ENCODE data around the gene EDNRB. TPM values are rescaled to one million over a fixed set of nuclear protein-coding genes. Genes with fewer than 3 reads are reported as not detected.
"Not testable (repeated sequence)": the region's sequence is repeated elsewhere in the genome, so short reads cannot be mapped to it uniquely, and the experiment has no call there.

Gene EDNRB
- total RNA-seq, 1 donor from 2014 or later: 144 TPM

DNA sequence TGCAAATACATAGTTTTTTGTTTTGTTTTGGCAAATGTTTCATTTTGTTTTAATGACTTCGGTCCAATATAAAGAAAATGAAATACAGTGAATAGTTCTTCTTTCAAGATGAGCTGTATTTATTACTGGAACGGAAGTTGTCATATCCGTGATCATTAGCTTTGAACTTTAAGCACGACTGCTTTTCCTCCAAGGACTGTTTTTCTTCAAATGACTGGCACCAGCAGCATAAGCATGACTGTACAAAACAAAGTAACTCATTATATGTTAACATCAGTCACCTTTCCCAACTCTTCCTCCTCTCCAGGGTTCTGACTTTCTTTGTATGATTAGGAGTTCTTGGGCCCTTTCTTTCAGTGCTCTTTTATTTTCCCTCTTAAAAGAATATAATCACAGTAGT is 20.5 kb downstream of the EDNRB start:
- no peak for DNase-seq (ENCODE audit: low spot score)

DNA sequence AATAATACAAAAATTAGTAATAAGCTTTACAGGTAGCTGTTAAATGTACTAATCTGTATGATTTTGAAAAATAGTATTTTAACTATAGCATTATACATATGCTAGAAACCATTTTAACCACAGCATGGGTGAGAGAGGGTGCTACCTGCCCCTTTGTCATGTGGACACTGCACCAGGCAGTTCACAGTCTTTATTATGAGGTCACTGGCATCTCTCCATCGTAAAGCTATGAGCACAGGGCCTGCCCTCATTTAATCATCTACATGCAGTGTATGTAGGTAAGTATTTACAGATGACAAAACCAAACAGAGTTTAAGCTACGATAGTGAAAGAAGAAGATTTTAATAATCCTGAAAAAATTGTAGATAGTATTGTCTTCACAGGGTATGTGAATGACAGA is 21.7 kb downstream of the EDNRB start:
- no peak for DNase-seq (ENCODE audit: low spot score)

DNA sequence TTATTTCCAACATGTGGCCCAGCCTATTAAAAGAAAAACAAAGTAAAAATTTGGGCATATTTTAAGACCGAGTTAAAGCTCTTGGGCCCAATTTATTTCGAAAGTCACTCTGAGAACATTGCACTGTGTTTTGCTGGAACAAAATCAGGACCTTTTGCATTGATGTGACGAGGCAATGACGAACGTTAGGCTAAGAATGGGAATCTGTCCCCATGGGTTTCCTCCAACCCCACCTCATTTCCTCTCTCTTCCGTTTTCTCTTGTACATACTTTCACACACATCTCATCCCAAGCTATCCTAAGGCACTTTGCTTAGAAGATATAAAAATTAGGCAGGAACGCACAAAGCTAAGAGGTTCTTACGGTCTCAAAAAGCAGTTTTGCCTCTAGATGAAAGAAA is 22.1 kb downstream of the EDNRB start:
- no peak for DNase-seq (ENCODE audit: low spot score)

DNA sequence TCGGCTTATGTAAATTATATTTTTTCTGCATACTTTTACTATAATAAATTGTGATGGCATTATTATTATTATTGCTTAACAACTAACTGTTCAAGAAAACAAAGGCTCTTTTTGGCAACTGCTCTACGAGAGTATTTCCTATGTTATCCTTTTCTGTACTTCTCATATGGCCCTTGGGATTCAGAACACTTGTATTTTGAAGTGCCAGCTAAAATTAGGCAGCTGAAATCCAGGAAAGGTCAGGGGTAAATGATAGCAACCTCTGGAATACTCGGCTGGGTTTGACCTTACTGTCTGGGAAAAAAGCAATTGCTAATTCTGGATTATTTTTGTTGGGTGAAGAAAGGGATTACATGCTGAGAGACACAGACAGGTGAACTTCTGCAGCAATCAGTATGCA is 23.9 kb downstream of the EDNRB start:
- DNase-seq (ENCODE audit: low spot score): no peak

DNA sequence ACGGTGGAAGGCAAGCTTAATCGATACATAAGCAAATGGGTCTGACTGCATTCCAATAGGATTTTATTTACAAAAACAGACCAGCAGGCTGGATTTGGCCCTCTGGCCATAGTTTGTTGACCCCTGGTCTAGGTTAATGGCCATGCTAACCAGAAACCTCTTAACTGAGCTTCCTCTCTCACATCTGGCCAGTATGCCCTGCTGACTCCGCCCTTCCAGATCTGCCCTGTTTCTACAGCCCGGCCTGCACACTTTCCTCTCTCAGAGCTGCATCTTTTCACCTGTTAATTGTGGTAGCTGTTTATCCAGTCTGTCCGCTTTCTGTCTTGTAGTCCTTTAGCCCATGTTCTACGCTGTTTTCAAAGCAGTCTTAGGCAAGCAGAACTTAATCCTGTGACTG is 25.6 kb downstream of the EDNRB start:
- no peak for DNase-seq (ENCODE audit: low spot score)

- DNase-seq (ENCODE audit: low spot score): no peak
Observed at GRCh38 chr13:77892491-77892890, 26.1 kb downstream of the EDNRB start.

DNA sequence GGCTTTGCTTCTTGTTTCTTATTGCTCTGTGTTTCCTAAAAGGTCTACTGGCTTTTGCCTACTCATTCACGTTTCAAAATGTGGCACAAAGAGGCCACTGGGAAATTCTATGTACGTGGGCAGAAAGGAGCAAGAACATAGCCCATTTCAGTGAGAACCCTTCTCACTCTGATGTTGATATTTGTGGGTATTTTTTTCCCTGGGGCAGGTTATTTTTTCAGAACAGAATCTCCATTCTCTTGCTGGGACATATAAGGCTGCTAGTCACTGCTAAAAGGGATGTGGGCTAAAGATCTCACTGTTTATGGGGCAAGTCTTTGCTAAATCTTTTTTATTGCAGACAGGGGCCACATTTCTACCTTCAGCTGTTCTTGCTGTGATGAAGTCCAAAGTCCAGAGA is 27.1 kb downstream of the EDNRB start:
- no peak for DNase-seq (ENCODE audit: low spot score)

GRCh38 chr13:77891041-77891440 is 27.6 kb downstream of the EDNRB start:
- no peak for DNase-seq (ENCODE audit: low spot score)

- no peak for DNase-seq (ENCODE audit: low spot score)
Observed at GRCh38 chr13:77883328-77883727, 35.3 kb downstream of the EDNRB start.

- DNase-seq (ENCODE audit: low spot score): no peak
Observed at GRCh38 chr13:77878190-77878589, 40.4 kb downstream of the EDNRB start.

GRCh38 chr13:77876176-77876575 is 42.5 kb downstream of the EDNRB start:
- DNase-seq (ENCODE audit: low spot score): no peak

DNA sequence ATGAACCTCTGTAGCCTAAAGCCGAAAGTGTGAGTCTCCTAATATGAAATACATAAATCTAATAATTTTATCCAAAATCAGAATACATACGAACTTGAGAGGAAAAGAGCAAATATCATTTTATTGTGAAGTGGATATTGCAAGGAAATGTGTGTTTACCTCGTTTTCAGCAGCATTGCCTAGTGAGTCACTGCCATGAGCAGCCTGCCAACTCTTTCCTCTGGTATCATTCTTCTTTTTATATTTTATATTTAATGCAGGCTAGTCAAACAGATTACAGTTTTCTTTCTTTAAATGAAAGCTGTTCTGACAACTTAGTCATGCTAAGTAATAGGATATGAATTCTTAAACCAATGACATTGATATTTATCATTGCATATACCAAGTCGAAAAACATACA is 44.2 kb downstream of the EDNRB start:
- DNase-seq (ENCODE audit: low spot score): no peak

- DNase-seq (ENCODE audit: low spot score): no peak
Observed at GRCh38 chr13:77872995-77873394, 45.6 kb downstream of the EDNRB start.

DNA sequence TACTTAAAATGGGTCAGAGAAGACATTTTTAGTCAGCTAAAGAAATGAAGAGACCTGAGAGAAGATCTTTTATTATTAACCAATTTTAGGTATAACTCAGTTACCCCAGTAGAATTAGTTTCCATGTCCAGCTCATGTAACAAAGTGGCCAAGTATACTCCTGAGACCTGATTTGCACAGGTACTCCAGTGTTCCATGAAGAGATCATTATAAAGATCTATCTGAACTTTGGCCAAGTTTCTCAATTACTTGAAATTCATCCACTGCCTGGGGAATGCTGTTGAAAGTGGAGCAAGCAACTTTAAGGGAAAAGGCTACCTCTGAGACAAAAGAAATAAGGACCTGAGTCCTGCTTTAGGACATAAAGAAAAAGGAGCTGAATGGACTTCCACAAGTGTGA is 47.0 kb downstream of the EDNRB start:
- DNase-seq (ENCODE audit: low spot score): no peak

- DNase-seq (ENCODE audit: low spot score): no peak
Observed at GRCh38 chr13:77868717-77869116, 49.9 kb downstream of the EDNRB start.

DNA sequence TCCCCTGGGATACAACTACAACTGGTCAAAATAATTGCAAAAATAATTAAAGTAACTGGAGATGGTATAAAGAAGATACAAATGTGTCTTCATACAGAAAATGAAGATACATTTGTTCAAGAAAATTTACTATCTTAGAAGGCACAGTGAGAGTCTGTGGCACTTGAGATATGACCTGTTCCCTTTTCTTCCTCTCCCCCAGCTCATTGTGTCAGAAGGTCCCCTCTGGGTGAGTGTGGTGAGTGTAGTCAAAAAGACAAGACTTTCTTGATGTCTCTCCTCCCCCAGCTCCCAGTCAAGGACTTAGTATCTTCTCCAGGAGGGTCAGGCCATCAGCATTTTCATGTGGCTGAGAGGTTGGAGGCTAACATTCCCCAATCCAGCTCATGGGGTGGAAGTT is 51.7 kb downstream of the EDNRB start:
- no peak for DNase-seq (ENCODE audit: low spot score)

DNA sequence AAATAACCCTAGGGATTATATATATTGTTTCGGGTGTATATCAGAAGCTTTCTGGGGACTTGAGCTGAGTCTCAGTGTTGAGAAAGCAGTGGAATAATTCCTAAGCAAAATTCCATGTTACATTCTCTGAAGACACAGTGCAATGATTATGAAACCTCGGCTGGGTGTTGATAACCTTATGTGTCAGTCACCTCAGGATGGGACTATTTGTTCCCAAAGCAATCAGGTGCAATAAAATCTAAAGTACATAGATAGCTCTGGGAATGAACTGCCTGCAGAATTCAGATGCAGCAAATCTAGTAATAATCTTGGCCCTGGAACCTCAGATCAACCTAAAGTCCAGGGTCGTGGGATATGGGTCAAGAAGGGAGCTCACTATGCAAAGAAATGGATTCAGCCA is 53.0 kb downstream of the EDNRB start:
- no peak for DNase-seq (ENCODE audit: low spot score)

DNA sequence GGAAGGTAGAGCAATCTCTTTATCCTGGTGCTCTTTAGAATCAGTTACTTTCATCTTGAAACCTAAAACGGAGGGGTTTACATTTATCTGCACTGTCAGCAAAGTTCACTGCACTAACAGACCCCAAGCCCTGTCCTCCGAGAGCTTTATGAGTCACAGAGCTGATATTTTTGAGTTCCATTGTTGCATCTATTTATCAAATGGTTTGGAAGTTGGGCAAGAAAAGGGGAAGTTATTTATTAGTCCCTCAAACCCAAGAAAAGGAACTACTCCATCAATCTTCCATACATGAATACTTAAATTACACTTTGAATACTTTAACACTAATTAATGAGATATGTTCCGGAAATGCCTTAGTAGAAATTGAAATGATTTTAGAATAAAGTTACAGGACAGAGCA is 55.5 kb downstream of the EDNRB start:
- DNase-seq (ENCODE audit: low spot score): no peak

DNA sequence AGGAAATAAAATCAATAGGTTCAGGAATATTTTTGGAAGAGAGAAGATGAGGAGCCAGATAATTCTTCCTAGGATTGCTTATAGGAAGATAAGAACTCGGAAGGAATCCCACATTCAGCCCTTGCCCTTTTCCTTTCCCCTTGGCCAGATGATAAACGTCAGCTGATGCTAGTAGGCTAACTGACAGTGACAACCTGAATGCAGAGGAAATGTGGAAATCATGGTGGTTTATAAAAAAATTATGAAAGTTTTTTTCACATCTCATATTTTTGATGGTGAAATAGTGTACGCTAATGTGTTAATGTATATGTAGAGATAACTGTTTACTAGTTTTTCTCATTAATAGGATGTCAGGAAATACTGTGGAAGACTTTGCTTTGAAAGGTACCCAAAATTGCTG is 56.9 kb downstream of the EDNRB start:
- DNase-seq (ENCODE audit: low spot score): no peak

DNA sequence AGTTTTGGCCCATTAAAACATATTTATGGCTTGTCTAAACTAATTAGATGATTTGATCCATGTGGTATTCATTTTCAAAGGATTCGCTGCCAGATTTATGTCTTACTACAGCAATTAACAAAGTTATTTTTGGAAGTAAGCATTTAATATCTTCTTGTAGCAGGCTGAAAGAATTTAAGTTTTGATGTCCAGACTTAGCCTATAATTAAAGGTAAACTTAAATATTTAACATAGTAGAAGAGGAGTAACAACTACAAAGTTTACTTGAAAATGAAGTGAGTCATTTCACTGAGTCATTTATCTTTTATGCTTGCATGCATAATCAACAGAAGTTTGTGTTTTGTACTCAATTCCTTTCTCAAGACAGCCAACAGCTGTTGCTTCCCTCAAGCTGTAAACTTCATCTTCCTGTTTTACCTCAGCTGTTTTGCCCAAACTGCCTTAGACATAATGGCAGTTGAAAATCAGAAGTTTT is 58.1 kb downstream of the EDNRB start:
- no peak for DNase-seq (ENCODE audit: low spot score)

DNA sequence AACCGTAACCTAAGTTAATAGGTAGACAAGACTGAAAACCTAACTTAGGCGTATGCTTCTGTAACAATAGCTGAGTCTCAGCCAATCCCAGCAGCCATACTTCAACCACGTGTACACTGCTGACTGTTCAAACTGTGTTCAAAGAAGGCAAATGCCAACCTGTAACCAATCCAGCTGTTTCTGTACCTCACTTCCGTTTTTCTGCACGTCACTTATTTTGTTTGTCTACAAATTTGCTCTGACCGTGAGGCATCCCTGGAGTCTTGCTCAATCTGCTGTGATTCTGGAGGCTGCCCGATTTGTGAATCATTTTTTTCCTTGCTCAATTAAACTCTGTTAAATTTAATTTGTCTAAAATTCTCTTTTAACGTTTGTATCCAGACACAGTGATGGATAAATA is 59.2 kb downstream of the EDNRB start:
- DNase-seq (ENCODE audit: low spot score): no peak

- no peak for DNase-seq (ENCODE audit: low spot score)
Observed at GRCh38 chr13:77857531-77858209, 61.0 kb downstream of the EDNRB start.

- no peak for DNase-seq (ENCODE audit: low spot score)
Observed at GRCh38 chr13:77853703-77854102, 64.9 kb downstream of the EDNRB start.

DNA sequence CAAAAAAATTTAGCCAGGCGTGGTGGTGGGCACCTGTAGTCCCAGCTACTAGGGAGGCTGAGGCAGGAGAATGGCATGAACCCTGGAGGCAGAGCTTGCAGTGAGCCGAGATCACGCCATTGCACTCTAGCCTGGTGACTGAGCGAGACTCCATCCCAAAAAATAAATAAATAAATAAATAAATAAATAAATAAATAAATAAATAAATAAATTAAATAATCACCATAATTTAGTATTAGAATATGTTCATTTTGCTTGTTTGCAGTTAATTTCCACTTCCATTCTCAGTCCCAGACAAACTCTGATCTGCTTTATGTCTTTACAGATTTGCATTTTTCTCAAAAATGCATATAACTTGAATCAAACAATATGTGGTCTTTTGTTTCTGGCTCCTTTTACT is 70.6 kb downstream of the EDNRB start:
- not testable (repeated sequence) for DNase-seq (ENCODE audit: low spot score)
